ENCODE measurements around the gene DNAJC8.

The DNAJC8 gene

DNA sequence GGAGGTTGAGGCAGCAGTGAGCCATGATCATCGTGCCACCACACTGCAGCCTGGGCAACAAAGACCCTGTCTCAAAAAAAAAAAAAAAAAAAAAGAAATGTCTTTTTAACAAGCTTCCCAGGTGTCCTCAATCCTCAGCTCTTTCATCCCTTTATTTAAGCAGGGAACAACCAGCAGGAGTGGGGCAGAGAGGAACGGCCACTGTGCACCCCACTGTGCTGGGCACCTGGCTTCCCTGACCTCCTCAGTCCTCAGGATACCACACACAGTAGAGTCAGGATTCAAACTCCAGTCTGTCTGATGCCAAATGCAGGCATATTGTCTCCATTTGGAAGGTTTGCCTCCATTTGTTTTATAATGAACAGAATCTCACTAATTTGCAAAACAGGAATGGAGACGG is 36.5 kb downstream of the DNAJC8 start:
- TF ChIP-seq TAF1 (IDR thresholded peaks at IDR 0.05; ENCODE audit: low read depth, low read length) = no peak
- TF ChIP-seq POLR2AphosphoS5 (IDR thresholded peaks at IDR 0.05; ENCODE audit: low read depth, low read length) = no peak
- TF ChIP-seq PAX5 (IDR thresholded peaks at IDR 0.05; ENCODE audit: insufficient read depth, low read length, severe bottlenecking) = no peak
- TF ChIP-seq POU2F2 (IDR thresholded peaks at IDR 0.05; ENCODE audit: low read depth, low read length) = no peak
- TF ChIP-seq POLR2A (IDR thresholded peaks at IDR 0.05; ENCODE audit: low read depth, low read length) = no peak
- TF ChIP-seq SPI1 (IDR thresholded peaks at IDR 0.05; ENCODE audit: low read depth, low read length) = no peak
- DNase-seq (ENCODE audit: insufficient read length, low spot score) = no peak
- no peak for FAIRE-seq

DNA sequence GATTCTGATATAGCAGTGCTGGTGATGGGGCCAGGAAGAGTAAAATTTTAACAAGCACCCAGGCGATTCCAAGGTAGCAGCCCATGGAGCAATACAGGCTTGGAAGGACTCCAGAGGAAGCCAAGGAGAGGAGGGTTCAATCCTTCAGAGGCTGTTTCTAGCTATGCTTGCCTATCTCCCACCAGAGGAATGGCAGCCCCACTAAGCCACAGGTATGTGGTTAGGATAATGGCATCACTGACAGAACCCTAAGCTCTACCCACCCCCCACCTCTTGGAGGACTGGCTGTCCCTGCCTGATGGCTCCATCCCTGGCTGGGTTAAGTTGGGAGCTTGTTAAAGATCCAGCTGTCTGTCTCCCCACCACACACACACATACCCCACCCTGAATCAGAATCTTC is 37.0 kb downstream of the DNAJC8 start:
- no peak for DNase-seq (ENCODE audit: insufficient read length, low spot score)
- FAIRE-seq = no peak
- TF ChIP-seq TAF1 (IDR thresholded peaks at IDR 0.05; ENCODE audit: low read depth, low read length) (no peak), POLR2A (IDR thresholded peaks at IDR 0.05; ENCODE audit: low read depth, low read length) (no peak), PAX5 (IDR thresholded peaks at IDR 0.05; ENCODE audit: insufficient read depth, low read length, severe bottlenecking) (no peak), POLR2AphosphoS5 (IDR thresholded peaks at IDR 0.05; ENCODE audit: low read depth, low read length) (no peak), POU2F2 (IDR thresholded peaks at IDR 0.05; ENCODE audit: low read depth, low read length) (no peak), SPI1 (IDR thresholded peaks at IDR 0.05; ENCODE audit: low read depth, low read length) (no peak)

GRCh38 chr1:28194326-28195035 is 38.3 kb downstream of the DNAJC8 start:
- DNase-seq (ENCODE audit: insufficient read length, low spot score) (no peak), FAIRE-seq (no peak)
- no peak for TF ChIP-seq POU2F2 (IDR thresholded peaks at IDR 0.05; ENCODE audit: low read depth, low read length)
- no peak for TF ChIP-seq POLR2A (IDR thresholded peaks at IDR 0.05; ENCODE audit: low read depth, low read length)
- TF ChIP-seq PAX5 (IDR thresholded peaks at IDR 0.05; ENCODE audit: insufficient read depth, low read length, severe bottlenecking) = no peak
- no peak for TF ChIP-seq TAF1 (IDR thresholded peaks at IDR 0.05; ENCODE audit: low read depth, low read length)
- TF ChIP-seq SPI1 (IDR thresholded peaks at IDR 0.05; ENCODE audit: low read depth, low read length) = no peak
- TF ChIP-seq POLR2AphosphoS5 (IDR thresholded peaks at IDR 0.05; ENCODE audit: low read depth, low read length) = no peak

GRCh38 chr1:28193701-28194161 is 39.1 kb downstream of the DNAJC8 start:
- FAIRE-seq = no peak

DNA sequence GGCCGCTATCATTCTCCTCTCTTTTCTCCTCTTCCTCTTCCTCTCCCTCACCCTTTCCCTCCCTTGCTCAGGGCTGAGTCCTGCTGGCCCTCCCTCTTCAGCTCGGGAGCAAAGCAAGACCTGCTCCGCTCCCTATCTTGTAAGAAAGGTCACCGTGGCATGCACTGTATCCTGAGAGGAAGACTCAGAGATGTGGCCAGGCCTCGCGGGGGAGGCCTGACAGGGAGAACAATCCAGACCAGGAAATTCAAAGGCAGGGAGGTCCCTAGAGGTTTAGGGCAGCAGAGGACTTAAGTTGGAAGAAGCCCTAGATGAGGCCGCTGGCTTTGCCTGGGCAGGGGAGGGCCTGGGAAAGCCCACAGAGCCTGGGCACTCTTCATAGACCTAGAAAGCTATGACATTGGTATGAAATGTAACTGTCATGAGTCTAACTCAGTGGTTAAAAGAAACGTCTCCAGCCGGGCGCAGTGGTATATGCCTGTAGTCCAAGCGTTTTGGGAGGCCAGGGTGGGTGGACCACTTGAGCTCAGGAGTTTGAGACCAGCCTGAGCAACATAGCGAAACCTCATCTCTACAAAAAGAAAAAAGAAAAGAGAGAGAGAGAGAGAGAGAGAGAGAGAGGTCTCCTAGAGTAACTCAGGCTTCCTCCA is 41.7 kb downstream of the DNAJC8 start:
- no peak for TF ChIP-seq POU2F2 (IDR thresholded peaks at IDR 0.05; ENCODE audit: low read depth, low read length)
- DNase-seq (ENCODE audit: insufficient read length, low spot score) = no peak
- no peak for FAIRE-seq

More at GRCh38 chr1:28193701-28194161, 39.1 kb downstream of the DNAJC8 start:
- TF ChIP-seq PAX5 (IDR thresholded peaks at IDR 0.05; ENCODE audit: insufficient read depth, low read length, severe bottlenecking) (no peak), POLR2AphosphoS5 (IDR thresholded peaks at IDR 0.05; ENCODE audit: low read depth, low read length) (no peak), POU2F2 (IDR thresholded peaks at IDR 0.05; ENCODE audit: low read depth, low read length) (no peak), TAF1 (IDR thresholded peaks at IDR 0.05; ENCODE audit: low read depth, low read length) (no peak), SPI1 (IDR thresholded peaks at IDR 0.05; ENCODE audit: low read depth, low read length) (no peak), POLR2A (IDR thresholded peaks at IDR 0.05; ENCODE audit: low read depth, low read length) (no peak)
- no peak for DNase-seq (ENCODE audit: insufficient read length, low spot score)

GRCh38 chr1:28190337-28190979 is 42.4 kb downstream of the DNAJC8 start:
- no peak for FAIRE-seq
- DNase-seq (ENCODE audit: insufficient read length, low spot score) = no peak
- TF ChIP-seq POLR2AphosphoS5 (IDR thresholded peaks at IDR 0.05; ENCODE audit: low read depth, low read length) = no peak
- peak; percentile 45; the same call in 1 of the 2 replicates for TF ChIP-seq SPI1 (IDR thresholded peaks at IDR 0.05; ENCODE audit: low read depth, low read length)

DNA sequence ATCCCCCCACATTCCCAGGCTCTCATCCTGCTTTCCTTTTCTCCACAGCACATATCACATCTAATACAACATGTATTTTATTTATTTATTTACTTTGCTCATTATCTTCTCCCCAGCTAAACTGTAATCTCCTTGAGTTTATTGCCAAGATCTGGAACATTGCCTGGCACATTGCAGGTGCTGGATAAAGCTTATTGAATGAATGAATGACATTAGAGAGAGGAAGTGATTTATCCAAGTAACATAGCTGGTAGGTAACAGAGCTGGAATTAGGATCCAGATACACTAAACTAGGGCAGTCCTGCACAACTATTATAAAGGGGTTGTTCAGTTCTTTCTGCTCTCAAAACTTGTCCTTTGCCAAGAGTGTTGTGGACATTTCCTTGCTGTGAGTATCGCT is 47.8 kb downstream of the DNAJC8 start:
- no peak for DNase-seq (ENCODE audit: insufficient read length, low spot score)
- no peak for FAIRE-seq
- TF ChIP-seq POU2F2 (IDR thresholded peaks at IDR 0.05; ENCODE audit: low read depth, low read length) = no peak
- no peak for TF ChIP-seq TAF1 (IDR thresholded peaks at IDR 0.05; ENCODE audit: low read depth, low read length)
- TF ChIP-seq POLR2AphosphoS5 (IDR thresholded peaks at IDR 0.05; ENCODE audit: low read depth, low read length) = no peak
- TF ChIP-seq PAX5 (IDR thresholded peaks at IDR 0.05; ENCODE audit: insufficient read depth, low read length, severe bottlenecking) = no peak
- TF ChIP-seq POLR2A (IDR thresholded peaks at IDR 0.05; ENCODE audit: low read depth, low read length) = no peak
- TF ChIP-seq SPI1 (IDR thresholded peaks at IDR 0.05; ENCODE audit: low read depth, low read length) = no peak

DNA sequence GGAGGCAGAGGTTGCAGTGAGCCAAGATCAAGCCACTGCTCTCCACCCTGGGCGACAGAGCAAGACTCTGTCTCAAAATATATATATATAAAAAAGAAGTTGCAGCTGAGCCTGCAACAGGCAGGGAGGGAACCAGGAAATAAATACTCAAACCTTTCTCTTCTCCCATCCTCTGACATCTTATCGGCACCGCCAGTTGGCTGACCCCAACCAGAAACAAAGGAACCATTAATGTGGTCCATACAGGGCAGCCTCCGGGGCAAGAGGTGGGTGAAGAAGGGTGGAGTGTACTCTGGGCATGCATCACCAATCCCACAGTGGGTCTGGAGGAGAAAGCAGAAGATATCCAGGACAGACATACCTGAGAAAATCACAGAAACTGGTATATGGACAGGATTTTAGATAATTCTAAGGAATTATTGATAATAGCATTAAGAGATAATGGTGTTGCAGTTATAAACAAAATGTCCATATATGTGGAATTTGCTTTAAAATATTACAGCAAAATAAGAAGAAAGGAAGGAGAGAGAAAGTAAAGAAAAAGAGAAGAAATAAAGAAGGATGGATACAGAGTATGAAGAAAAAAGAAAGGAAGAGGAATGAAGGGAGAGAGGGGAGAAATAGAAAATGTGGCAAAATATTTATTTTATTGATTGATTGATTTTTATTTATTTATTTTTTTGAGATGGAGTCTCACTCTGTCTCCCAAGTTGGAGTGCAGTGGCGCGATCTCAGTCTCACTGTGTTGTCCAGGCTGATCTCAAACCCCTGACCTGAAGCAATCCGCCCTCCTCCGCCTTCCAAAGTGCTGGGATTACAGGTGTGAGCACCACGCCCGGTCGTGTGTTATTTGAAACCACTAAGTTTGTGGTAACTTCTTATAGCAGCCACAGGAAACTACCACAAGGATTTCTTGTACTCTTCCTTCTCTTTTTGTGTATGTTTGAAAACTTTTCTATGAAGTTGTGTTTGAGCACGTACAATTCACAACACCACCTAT is 52.2 kb downstream of the DNAJC8 start:
- DNase-seq (ENCODE audit: insufficient read length, low spot score) (no peak), FAIRE-seq (peak; percentile 59)
- TF ChIP-seq POLR2A (IDR thresholded peaks at IDR 0.05; ENCODE audit: low read depth, low read length) (no peak), PAX5 (IDR thresholded peaks at IDR 0.05; ENCODE audit: insufficient read depth, low read length, severe bottlenecking) (no peak), TAF1 (IDR thresholded peaks at IDR 0.05; ENCODE audit: low read depth, low read length) (no peak), POU2F2 (IDR thresholded peaks at IDR 0.05; ENCODE audit: low read depth, low read length) (no peak), SPI1 (IDR thresholded peaks at IDR 0.05; ENCODE audit: low read depth, low read length) (no peak), POLR2AphosphoS5 (IDR thresholded peaks at IDR 0.05; ENCODE audit: low read depth, low read length) (no peak)

Measured in GM12891 (cell line).